C4-2B (cell line): ENCODE data around the gene GRAP2.

Source experiments
- H3K27ac ChIP-seq: fragments of 450-650 bp; 2 replicates; pipeline ENCODE4 v1.5.1; 2017
- ZFX ChIP-seq: fragments of 450-650 bp; IDR thresholded peaks from 2 replicates; pipeline ENCODE4 v1.6.1; 2017
- TF ChIP-seq, protein P1 (sequence below): fragments of 450-650 bp; conservative IDR thresholded peaks from 2 replicates; pipeline ENCODE4 v1.5.1; 2017; ENCODE audit warnings: mild to moderate bottlenecking

Gene GRAP2

DNA sequence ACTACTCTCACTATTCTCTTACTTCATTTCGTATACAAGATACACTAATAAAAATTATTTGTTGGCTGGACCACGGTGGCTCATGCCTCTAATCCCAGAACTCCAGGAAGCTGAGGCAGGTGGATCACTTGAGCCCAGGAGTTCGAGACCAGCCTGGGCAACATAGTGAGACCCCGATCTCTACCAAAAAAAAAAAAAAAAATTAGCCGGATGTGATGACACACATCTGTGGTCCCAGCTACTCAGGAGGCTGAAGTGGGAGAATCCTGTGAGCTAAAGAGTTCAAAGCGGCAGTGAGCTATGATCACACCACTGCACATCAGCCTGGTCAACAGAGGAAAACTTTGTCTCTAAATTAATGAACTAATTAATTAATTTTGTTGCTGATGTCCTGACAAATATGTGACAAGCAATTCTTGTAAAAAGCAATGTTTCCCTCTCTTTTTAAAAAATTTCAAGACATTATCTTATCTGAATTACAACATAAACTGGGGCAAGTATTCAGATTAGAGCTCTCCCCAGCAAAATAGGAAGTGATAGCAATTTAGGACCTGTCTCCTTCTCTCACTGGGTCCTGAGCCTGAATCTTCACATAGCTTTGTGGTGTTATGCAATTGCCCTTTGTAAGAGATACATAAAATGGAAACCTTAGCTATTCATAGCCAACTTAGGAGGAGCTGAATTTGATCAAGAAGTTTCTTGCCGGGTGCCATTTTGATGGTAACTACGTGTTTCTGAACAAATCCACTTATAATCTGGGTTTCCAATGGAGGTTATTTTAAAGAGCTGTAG lies 41.8 kb downstream of the GRAP2 start:
- no peak overlapping the region for H3K27ac ChIP-seq
- TF ChIP-seq ZFX: no peak
- TF ChIP-seq, protein P1, sequence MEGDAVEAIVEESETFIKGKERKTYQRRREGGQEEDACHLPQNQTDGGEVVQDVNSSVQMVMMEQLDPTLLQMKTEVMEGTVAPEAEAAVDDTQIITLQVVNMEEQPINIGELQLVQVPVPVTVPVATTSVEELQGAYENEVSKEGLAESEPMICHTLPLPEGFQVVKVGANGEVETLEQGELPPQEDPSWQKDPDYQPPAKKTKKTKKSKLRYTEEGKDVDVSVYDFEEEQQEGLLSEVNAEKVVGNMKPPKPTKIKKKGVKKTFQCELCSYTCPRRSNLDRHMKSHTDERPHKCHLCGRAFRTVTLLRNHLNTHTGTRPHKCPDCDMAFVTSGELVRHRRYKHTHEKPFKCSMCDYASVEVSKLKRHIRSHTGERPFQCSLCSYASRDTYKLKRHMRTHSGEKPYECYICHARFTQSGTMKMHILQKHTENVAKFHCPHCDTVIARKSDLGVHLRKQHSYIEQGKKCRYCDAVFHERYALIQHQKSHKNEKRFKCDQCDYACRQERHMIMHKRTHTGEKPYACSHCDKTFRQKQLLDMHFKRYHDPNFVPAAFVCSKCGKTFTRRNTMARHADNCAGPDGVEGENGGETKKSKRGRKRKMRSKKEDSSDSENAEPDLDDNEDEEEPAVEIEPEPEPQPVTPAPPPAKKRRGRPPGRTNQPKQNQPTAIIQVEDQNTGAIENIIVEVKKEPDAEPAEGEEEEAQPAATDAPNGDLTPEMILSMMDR: no peak

DNA sequence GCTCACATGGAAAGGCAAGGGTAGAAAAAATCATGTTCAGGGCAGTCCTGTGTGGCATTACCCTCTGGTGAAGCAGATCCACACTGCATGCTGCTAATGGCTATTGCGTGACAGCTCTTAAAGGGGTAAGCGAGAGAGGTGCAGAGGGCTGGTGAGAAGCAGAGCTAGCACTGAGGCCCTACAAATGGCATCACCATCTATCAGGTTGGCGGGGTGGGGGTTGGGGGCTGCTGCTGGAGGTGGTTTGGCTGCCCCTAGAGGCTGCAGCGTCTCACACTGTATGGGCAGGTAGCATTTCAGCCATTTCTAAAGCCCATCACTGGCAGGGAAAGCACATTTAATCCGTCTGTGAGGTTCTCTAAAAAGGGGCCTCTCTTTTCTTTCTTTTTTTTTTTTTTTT lies 42.5 kb downstream of the GRAP2 start:
- TF ChIP-seq ZFX: no peak
- TF ChIP-seq, protein P1: peak; percentile 35
- H3K27ac ChIP-seq: no peak overlapping the region

DNA sequence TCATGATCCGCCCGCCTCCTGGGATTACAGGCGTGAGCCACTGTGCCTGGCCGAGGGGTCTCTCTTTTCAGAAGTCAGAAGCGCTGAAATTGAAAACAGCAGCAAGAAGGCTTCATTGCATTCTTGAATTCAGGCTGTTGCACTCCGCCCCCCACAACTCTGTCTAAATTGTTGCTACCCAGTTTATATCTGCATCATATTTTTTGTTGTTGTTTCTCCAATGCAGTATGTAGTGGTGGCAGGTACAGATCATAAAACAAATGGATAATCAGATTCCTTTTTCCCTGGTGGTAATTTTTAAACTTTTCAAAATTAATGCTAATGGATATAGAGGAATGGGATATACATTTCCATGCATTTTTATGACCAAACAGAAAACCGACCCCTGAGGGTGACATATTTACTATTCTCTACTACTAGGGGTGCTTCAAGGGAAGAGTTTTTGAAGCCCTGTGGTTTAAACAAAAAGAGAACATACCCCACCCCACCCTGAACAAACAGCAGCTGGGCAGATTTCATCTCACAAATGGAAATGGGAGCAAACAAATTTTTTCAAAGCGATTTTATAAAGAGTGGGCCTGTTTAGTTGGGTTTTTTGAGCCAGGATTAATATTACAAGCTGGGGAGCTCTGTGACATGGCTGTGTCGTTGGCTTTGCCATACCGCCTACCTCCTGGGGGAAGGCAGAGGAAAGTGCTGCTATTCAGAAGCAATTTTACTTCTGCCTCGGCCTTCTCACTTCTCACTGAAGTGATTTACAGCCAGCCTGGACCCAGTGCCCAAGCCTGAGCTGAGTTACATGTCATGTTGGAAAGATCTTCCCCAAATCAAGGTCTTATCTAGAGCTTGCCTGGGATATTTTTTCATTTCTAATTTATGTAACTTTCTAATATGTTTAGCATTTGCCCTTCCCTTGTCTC lies 43.3 kb downstream of the GRAP2 start:
- TF ChIP-seq, protein P1: no peak
- TF ChIP-seq ZFX: no peak
- H3K27ac ChIP-seq: no peak overlapping the region

DNA sequence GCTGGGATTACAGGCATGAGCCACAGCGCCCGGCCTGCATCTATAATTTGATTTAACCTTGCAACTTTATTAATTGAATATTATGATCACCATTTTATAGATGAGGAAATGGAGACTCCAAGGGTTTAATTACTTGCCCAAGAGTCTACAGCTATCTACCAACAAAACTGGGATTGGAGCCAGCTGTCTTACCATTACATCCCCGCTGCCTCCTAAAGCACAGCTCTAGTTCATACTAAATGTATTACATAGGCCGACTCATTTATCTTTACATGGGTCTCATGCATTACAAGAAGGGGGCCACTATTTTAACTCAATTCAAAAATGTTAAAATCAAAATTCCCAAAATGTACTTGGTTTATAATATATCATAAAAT lies 45.2 kb downstream of the GRAP2 start:
- H3K27ac ChIP-seq: no peak overlapping the region

DNA sequence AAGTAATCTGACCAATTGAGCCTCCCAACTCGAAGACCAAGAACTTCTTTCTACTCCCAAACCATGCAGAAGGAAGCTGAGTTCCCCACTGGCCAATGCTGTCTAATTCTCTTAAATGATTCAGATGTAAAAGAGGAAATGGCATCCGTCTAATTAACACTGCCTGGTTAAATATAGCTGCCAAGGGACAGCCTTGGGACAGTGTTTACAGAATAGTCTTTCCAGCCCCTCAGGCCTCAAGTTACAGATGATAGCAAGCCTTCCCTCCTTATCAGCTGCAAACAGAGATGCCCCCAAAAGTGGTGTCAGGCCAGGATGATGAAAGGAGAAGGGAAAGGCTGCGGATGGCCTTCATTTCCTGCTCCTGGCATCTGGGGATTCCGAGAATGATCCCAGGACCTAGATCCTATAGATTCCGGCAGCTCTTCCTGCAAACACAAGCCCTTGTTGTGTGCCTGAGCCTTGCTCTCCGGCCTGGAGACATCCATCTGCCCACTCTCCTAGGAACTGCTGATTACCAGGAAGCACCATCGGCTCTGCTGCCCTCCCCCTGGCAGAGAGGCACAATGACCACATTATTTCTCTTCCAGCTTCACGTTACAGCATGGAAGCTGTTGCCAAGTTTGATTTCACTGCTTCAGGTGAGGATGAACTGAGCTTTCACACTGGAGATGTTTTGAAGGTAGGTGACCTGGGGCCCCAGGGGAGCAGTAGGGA lies 45.8 kb downstream of the GRAP2 start:
- no peak overlapping the region for H3K27ac ChIP-seq
- TF ChIP-seq, protein P1: no peak
- no peak for TF ChIP-seq ZFX

More for the DNA sequence above, 45.2 kb downstream of the GRAP2 start:
- TF ChIP-seq, protein P1: no peak
- no peak for TF ChIP-seq ZFX

DNA sequence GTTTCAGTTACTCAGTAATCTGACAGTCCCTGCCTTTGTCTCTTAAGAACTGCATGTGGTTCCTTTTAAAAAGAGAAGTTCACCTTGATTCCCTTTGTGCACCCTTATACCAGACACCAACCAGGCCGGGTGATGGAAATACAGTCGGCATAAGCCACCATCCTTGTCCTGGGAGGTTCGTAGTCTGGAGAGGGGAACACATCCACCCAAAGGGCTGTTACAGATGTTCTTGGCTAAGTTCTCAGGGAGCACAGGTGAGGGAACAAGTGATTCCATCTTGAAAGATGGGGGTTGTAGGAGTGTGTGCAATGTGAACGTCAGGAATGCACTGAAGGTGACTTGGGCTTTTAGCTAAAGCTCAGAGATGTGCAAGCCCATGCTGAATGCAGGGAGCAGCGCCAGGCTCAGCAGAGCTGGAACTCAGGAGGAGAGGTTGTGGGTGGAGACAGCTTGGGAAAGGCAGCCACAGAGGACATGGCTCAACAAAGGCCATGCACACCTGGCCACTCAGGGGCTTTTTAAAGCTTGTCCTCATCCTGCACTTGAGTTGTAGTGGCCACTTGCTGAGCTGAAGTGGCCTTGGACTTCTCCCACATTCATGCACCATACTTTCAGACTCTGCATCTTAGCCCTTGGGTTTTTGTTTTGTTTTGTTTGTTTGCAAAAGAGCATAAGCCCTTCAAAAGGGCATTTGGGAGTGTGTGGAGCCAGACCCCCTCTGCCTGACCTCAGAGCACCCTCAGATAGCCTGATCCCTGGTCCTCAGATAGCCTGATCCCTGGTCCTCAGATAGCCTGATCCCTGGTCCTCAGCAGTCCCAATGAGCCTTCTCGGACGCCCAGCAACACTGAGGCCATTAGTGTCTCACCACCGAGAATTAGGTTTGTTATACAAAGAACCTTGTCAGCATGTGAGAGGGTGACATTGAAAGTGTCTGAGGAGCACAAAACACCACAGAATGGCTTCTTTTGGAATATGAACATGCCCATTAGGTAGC lies 46.6 kb downstream of the GRAP2 start:
- TF ChIP-seq, protein P1: no peak
- TF ChIP-seq ZFX: no peak
- H3K27ac ChIP-seq: no peak overlapping the region
